ENCODE measurements around the gene ABCC1. TPM values are rescaled to one million over a fixed set of nuclear protein-coding genes. Genes with fewer than 3 reads are reported as not detected.
A peak's percentile ranks its signal among the peaks of the same experiment; 100 is the strongest.

The ABCC1 gene
- polyA plus RNA-seq, 1 of the 3 experiments (the other 2 are of a cell fraction) = 23.7 TPM

GRCh38 chr16:16126896-16127295 is 177.5 kb downstream of the ABCC1 start:
- Histone ChIP-seq H3K27ac (ENCODE audit: low read depth in 2 of 2, low read length in 1 of 2) (no peak overlapping the region), H3F3A (replicated peaks; ENCODE audit: insufficient read depth) (peaks cover 9% of the 10 kb centered on the region), H3K9me2 (no peaks in the 10 kb centered on the region), H3K36me3 (replicated peaks in 1 of 2; ENCODE audit: control insufficient read depth in 1 of 2, insufficient read depth in 2 of 2, low read length in 1 of 2) (peaks cover 16 to 41% of the 10 kb centered on the region in 2 experiments), H3K4me1 (ENCODE audit: control insufficient read depth in 1 of 2, insufficient read depth in 2 of 2, low read depth in 1 of 2, low read length in 1 of 2) (no peaks in the 10 kb centered on the region), H3K79me2 (ENCODE audit: insufficient read depth) (no peaks in the 10 kb centered on the region), H3K9ac (no peak overlapping the region), H4K20me1 (ENCODE audit: insufficient read depth) (no peaks in the 10 kb centered on the region), H2AFZ (ENCODE audit: low read depth) (no peak overlapping the region), H3K27me3 (ENCODE audit: insufficient read depth) (no peaks in the 10 kb centered on the region), H3K4me3 (ENCODE audit: low read depth in 2 of 2, low read length in 1 of 2) (no peak overlapping the region), H3K9me3 (no peaks in the 10 kb centered on the region), H3K4me2 (no peak overlapping the region)
- no peak for DNase-seq
- TF ChIP-seq POLR2AphosphoS5 (IDR thresholded peaks at IDR 0.05; ENCODE audit: low read depth, low read length) (no peak), FOSL2 (IDR thresholded peaks at IDR 0.05; ENCODE audit: borderline replicate concordance, low read depth) (no peak), ELF1 (IDR thresholded peaks at IDR 0.05) (no peak), EP300 (IDR thresholded peaks at IDR 0.05; ENCODE audit: borderline replicate concordance in 1 of 2, low read depth in 1 of 2, low read length in 1 of 2) (no peak), SIN3A (IDR thresholded peaks at IDR 0.05; ENCODE audit: borderline replicate concordance, low read depth, low read length) (no peak), FOXM1 (IDR thresholded peaks at IDR 0.05; ENCODE audit: low read depth) (no peak), CHD2 (IDR thresholded peaks at IDR 0.05; ENCODE audit: low read length, partially characterized antibody) (no peak)
- TF ChIP-seq, protein P1, sequence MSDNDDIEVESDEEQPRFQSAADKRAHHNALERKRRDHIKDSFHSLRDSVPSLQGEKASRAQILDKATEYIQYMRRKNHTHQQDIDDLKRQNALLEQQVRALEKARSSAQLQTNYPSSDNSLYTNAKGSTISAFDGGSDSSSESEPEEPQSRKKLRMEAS (IDR thresholded peaks at IDR 0.05; ENCODE audit: low read depth) = no peak
- ChIA-PET CTCF (interaction anchor here (0.6 to 2.6 kb wide), 20 partner anchors 9 to 393 kb away, joined by 3 to 37 read pairs (median 3); no protein-coding TSS in a partner anchor), POLR2A (no interaction called here)
- 81% methylated on average over 10 of the region's 10 CpGs for WGBS (ENCODE audit: low lambda C conversion rate)

DNA sequence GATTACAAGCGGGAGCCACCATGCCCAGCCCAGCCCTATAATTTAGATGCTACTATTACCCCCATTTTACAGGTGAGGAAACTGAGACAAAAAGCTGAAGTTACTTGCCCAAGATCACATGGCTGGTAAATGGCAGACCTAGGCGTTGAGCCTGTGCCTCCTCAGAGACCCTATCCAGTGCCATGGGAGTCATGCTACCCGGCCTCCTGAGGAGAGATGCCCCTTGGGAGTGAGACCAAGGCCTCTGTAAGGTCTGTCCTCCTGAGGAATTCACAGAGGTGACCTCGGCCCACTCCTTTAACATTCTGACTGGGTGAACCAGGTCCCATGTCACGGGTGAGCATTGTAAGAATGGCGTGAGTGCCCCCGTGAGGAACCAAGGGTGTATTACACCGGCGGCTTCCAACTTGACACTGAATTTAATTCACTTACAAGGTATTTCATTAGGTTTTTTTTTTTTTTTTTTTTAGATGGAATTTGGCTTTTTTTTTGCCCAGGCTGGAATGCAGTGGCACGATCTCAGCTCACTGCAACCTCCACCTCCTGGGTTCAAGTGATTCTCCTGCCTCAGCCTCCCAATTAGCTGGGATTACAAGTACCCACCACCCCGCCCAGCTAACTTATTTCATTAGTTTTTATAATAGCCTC is 178.2 kb downstream of the ABCC1 start:
- Histone ChIP-seq H3F3A (replicated peaks; ENCODE audit: insufficient read depth) (peaks cover 9% of the 10 kb centered on the region), H2AFZ (ENCODE audit: low read depth) (no peak overlapping the region), H3K9me3 (no peaks in the 10 kb centered on the region), H3K27ac (ENCODE audit: low read depth in 2 of 2, low read length in 1 of 2) (no peak overlapping the region), H3K36me3 (replicated peaks in 1 of 2; ENCODE audit: control insufficient read depth in 1 of 2, insufficient read depth in 2 of 2, low read length in 1 of 2) (peaks cover 12 to 37% of the 10 kb centered on the region in 2 experiments), H3K4me1 (ENCODE audit: control insufficient read depth in 1 of 2, insufficient read depth in 2 of 2, low read depth in 1 of 2, low read length in 1 of 2) (no peaks in the 10 kb centered on the region), H3K27me3 (ENCODE audit: insufficient read depth) (no peaks in the 10 kb centered on the region), H3K9me2 (no peaks in the 10 kb centered on the region), H3K4me3 (ENCODE audit: low read depth in 2 of 2, low read length in 1 of 2) (no peak overlapping the region), H4K20me1 (ENCODE audit: insufficient read depth) (no peaks in the 10 kb centered on the region), H3K4me2 (no peak overlapping the region), H3K9ac (no peak overlapping the region), H3K79me2 (ENCODE audit: insufficient read depth) (no peaks in the 10 kb centered on the region)
- DNase-seq = peak; percentile 82
- TF ChIP-seq YY1 (IDR thresholded peaks at IDR 0.05; ENCODE audit: low read depth) (no peak), POLR2AphosphoS5 (IDR thresholded peaks at IDR 0.05; ENCODE audit: low read depth, low read length) (no peak), CTCF (IDR thresholded peaks at IDR 0.05) (peak; percentile 93), RAD21 (IDR thresholded peaks at IDR 0.05; ENCODE audit: low read length) (peak; percentile 92), SMC3 (IDR thresholded peaks at IDR 0.05; ENCODE audit: low read depth, low read length) (peak; percentile 72)
- ChIA-PET CTCF (interaction anchor here (0.6 to 2.6 kb wide), 28 partner anchors 9 to 393 kb away, joined by 3 to 37 read pairs (median 3); no protein-coding TSS in a partner anchor), POLR2A (no interaction called here)
- WGBS (ENCODE audit: low lambda C conversion rate) = 21% methylated on average over 9 of the region's 11 CpGs

Data from SK-N-SH (cell line).